HG03378 (cell line): ENCODE measurements around the gene TXNRD1.
"Not testable (repeated sequence)": the region's sequence is repeated elsewhere in the genome, so short reads cannot be mapped to it uniquely, and the experiment has no call there.

Experiments used
- ATAC-seq: cut with Tn5 transposase; IDR thresholded peaks from one replicate; pipeline ENCODE4 v1.9.1; 2021; ENCODE audit warnings: mild to moderate bottlenecking, moderate library complexity; ENCODE audit not compliant: unreplicated experiment

The TXNRD1 gene

GRCh38 chr12:104279164-104279563 is 63.6 kb downstream of the TXNRD1 start:
- ATAC-seq, result no peak

GRCh38 chr12:104280111-104280510 is 64.5 kb downstream of the TXNRD1 start:
- ATAC-seq, result no peak

GRCh38 chr12:104280717-104281458 is 65.3 kb downstream of the TXNRD1 start:
- ATAC-seq, result no peak

- no peak for ATAC-seq
Observed at GRCh38 chr12:104281636-104282035, 66.1 kb downstream of the TXNRD1 start.

- ATAC-seq, result no peak
Observed at GRCh38 chr12:104282109-104282508, 66.5 kb downstream of the TXNRD1 start.

- ATAC-seq, result no peak
Observed at GRCh38 chr12:104285740-104286515, 70.3 kb downstream of the TXNRD1 start.

- ATAC-seq, result peak; percentile 92
Observed at GRCh38 chr12:104286516-104287482, 71.2 kb downstream of the TXNRD1 start.

GRCh38 chr12:104288635-104289274 is 73.2 kb downstream of the TXNRD1 start:
- peak; percentile 42 for ATAC-seq

GRCh38 chr12:104290320-104290719 is 74.7 kb downstream of the TXNRD1 start:
- ATAC-seq, result no peak

GRCh38 chr12:104290855-104291254 is 75.3 kb downstream of the TXNRD1 start:
- no peak for ATAC-seq

GRCh38 chr12:104291867-104292524 is 76.4 kb downstream of the TXNRD1 start:
- no peak for ATAC-seq

- no peak for ATAC-seq
Observed at GRCh38 chr12:104292872-104293794, 77.6 kb downstream of the TXNRD1 start.

GRCh38 chr12:104294158-104294859 is 78.7 kb downstream of the TXNRD1 start:
- not testable (repeated sequence) for ATAC-seq

GRCh38 chr12:104294927-104295668 is 79.5 kb downstream of the TXNRD1 start:
- no peak for ATAC-seq

- no peak for ATAC-seq
Observed at GRCh38 chr12:104295954-104296353, 80.4 kb downstream of the TXNRD1 start.

GRCh38 chr12:104296718-104297117 is 81.1 kb downstream of the TXNRD1 start:
- ATAC-seq, result no peak

- ATAC-seq, result no peak
Observed at GRCh38 chr12:104297477-104298113, 82.0 kb downstream of the TXNRD1 start.
